ENCODE results near the gene SCUBE3. TPM values are rescaled to one million over a fixed set of nuclear protein-coding genes. Genes with fewer than 3 reads are reported as not detected.

The SCUBE3 gene
- total and polyA plus RNA-seq, 2 experiments from 2014 or later: 78.2 to 78.7 TPM

DNA sequence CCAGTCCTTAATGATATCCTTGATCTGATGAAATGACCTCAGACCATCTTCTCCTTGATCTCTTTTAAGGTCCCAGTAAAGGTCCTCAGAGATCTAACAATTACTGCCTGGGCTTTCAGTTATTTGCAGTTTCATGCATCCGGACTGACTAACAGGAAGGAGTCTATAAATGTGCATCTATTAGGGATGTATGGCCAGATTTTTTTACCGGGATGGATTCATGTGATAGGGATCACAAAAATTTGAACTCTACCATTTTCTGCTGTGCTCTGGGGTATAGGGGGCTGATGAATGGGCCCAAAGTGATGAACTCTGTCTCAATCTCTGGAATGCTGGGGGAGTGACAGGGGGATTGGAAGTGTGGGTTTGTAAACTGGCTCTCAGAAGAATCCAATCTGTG is 36.2 kb upstream of the SCUBE3 start:
- TF ChIP-seq, protein P1, sequence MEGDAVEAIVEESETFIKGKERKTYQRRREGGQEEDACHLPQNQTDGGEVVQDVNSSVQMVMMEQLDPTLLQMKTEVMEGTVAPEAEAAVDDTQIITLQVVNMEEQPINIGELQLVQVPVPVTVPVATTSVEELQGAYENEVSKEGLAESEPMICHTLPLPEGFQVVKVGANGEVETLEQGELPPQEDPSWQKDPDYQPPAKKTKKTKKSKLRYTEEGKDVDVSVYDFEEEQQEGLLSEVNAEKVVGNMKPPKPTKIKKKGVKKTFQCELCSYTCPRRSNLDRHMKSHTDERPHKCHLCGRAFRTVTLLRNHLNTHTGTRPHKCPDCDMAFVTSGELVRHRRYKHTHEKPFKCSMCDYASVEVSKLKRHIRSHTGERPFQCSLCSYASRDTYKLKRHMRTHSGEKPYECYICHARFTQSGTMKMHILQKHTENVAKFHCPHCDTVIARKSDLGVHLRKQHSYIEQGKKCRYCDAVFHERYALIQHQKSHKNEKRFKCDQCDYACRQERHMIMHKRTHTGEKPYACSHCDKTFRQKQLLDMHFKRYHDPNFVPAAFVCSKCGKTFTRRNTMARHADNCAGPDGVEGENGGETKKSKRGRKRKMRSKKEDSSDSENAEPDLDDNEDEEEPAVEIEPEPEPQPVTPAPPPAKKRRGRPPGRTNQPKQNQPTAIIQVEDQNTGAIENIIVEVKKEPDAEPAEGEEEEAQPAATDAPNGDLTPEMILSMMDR (IDR thresholded peaks at IDR 0.05; ENCODE audit: low read depth, low read length): no peak
- DNase-seq (ENCODE audit: low read depth in 1 of 2, low spot score in 1 of 2): peak in 1 of 2 donors; percentile 43
- Histone ChIP-seq H3K9me3 (ENCODE audit: low read depth) (no peaks in the 10 kb centered on the region), H3K4me3 (no peak overlapping the region), H3K27ac (no peak overlapping the region), H3K27me3 (no peaks in the 10 kb centered on the region), H3K4me1 (ENCODE audit: low read depth) (peaks cover 41% of the 10 kb centered on the region), H3K36me3 (no peaks in the 10 kb centered on the region)

DNA sequence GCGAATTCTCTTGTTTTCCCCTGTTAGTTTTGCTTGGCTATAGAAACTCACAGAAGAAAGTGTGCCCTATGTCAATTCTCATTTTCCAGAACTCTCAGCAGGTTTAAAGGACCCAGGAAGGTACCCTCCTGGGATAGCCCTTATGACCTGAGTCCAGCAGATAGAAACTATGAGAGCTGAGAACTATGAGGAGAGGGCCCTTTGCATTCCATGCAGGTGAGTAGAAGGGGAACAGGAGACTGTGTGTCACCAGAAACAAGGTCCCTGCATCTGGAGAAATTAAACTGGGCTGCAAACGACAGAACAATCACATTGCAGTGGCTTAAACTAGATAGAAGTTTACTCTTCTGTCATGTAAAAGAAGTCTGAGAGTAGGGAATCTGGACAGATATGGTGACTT is 35.7 kb upstream of the SCUBE3 start:
- TF ChIP-seq, protein P1 (IDR thresholded peaks at IDR 0.05; ENCODE audit: low read depth, low read length): no peak
- H3K4me1 ChIP-seq (ENCODE audit: low read depth): peaks cover 43% of the 10 kb centered on the region
- no peaks in the 10 kb centered on the region for H3K9me3 ChIP-seq (ENCODE audit: low read depth)
- H3K4me3 ChIP-seq: no peak overlapping the region
- H3K27ac ChIP-seq: no peak overlapping the region
- H3K27me3 ChIP-seq: no peaks in the 10 kb centered on the region
- no peak for DNase-seq (ENCODE audit: low read depth in 1 of 2, low spot score in 1 of 2)
- no peaks in the 10 kb centered on the region for H3K36me3 ChIP-seq

DNA sequence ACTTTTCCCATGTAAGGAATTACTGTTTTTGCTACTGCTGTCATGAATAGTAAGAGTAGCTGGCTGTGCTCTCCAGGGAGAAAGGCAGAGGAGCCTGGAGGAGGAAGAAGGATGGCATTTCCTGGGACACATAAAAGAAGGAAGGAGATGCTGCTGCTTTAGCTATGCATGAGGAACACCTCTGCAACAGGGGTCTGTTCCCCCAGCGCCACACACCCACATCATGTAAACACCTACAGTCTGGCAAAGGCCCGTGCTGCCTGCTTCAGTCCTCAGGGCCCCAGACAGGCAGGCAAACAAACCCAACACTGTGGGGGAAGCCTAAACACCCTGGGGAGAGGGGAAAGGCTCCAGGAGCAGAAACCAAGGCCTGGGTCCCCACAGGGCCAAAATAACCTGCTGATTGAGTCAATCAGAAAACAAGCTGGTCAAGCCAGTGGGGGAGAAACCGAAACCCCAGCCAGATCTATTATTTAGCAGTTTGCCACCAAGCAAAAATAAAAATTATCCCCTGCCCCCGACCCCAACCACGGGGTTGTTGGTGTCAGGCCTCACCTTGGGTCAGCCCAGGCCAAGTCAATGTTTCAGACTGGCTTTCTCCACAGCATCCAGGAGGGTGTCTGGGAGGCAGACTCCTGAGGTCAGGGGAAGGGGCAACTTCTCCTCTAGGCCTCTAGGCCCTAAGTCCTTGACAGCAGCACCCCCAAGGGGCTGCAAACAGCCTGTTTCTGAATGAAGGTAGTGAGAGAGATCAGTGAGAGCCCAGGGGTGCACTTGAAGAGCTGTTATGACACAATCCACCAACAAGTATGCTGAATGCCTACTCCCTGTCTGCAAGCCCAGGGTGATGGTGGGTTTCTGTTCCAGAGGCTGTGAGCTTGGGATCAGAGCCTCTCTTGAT is 34.6 kb upstream of the SCUBE3 start:
- Histone ChIP-seq H3K36me3 (no peaks in the 10 kb centered on the region), H3K9me3 (ENCODE audit: low read depth) (no peaks in the 10 kb centered on the region), H3K4me3 (no peak overlapping the region), H3K4me1 (ENCODE audit: low read depth) (peaks cover 50% of the 10 kb centered on the region), H3K27ac (peak overlapping the region; percentile 75), H3K27me3 (no peaks in the 10 kb centered on the region)
- DNase-seq (ENCODE audit: low read depth in 1 of 2, low spot score in 1 of 2): peak in 1 of 2 donors; percentile 34
- TF ChIP-seq, protein P1 (IDR thresholded peaks at IDR 0.05; ENCODE audit: low read depth, low read length): no peak

DNA sequence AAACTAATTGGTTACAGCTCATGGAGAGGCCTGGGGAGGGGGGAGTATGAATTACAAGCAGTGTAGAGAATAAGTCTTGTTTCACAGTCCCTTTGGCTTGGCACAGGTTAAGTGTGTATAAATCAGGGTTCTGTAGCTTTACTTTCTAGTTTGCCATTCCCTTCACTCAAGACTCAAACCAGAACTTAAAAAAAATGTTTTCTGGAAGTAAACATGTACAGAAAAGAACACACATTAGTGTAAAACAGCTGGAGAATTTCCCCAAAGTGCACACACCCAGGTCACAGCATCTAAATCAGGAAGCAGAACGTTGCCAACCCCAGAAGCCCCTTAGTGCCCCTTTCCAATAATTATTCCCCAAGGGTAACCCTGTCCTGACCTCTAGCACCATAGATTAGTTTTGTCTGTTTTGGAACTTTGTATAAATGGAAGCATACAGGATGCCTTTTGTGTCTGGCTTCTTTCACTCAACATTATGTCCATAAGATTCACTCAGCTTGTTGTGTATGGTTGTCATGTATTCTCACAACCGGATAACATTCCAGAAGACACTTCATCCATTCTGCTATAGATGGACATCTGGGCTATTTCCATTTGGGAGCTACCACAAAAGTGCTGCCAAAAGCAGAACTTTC is 33.7 kb upstream of the SCUBE3 start:
- Histone ChIP-seq H3K4me3 (no peak overlapping the region), H3K9me3 (ENCODE audit: low read depth) (no peaks in the 10 kb centered on the region), H3K27ac (peak overlapping the region; percentile 75), H3K36me3 (no peaks in the 10 kb centered on the region), H3K4me1 (ENCODE audit: low read depth) (peaks cover 57% of the 10 kb centered on the region), H3K27me3 (no peaks in the 10 kb centered on the region)
- DNase-seq (ENCODE audit: low read depth in 1 of 2, low spot score in 1 of 2): no peak
- TF ChIP-seq, protein P1 (IDR thresholded peaks at IDR 0.05; ENCODE audit: low read depth, low read length): no peak

DNA sequence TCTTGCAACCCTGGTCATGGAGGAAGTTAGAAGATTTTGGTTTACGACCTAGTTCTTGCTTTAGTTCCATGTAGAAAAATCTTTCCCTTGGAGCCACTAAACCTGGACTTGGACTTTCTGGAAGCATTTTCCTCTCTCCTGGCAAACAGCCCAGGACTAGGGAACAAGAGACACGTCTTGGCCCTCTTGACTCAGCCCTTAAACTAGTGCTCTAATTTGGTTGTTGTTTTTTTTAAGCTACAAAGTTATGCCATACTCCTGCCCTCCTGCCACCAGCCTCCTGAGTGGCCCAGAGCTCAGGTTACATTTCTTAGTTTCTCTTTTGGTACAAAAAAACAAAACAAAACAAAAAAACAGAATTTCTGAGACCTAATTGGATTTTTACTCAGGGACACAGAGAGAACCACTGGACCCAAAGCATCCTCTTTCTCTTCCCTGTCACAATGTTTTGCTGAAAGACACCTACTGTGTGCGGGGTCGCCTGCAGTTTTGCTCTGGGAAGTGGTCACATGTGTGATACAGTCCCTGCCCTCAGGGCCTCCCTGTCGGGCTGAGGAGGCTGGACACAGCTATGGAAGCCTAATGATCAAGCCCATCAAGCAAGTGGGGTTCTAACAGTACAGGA is 32.3 kb upstream of the SCUBE3 start:
- H3K4me3 ChIP-seq: no peak overlapping the region
- no peaks in the 10 kb centered on the region for H3K27me3 ChIP-seq
- H3K36me3 ChIP-seq: no peaks in the 10 kb centered on the region
- H3K9me3 ChIP-seq (ENCODE audit: low read depth): no peaks in the 10 kb centered on the region
- peaks cover 70% of the 10 kb centered on the region for H3K4me1 ChIP-seq (ENCODE audit: low read depth)
- peak overlapping the region; percentile 75 for H3K27ac ChIP-seq
- peak; percentile 43 to 67 for DNase-seq (ENCODE audit: low read depth in 1 of 2, low spot score in 1 of 2)
- TF ChIP-seq, protein P1 (IDR thresholded peaks at IDR 0.05; ENCODE audit: low read depth, low read length): no peak

Measured in cardiac muscle cell (in vitro differentiated cells and primary cell).